Measurements from ENCODE around the gene GNA12. TPM values are rescaled to one million over a fixed set of nuclear protein-coding genes. Genes with fewer than 3 reads are reported as not detected.

GNA12 gene
- total RNA-seq, 1 experiment from 2014 or later: 15.0 TPM

DNA sequence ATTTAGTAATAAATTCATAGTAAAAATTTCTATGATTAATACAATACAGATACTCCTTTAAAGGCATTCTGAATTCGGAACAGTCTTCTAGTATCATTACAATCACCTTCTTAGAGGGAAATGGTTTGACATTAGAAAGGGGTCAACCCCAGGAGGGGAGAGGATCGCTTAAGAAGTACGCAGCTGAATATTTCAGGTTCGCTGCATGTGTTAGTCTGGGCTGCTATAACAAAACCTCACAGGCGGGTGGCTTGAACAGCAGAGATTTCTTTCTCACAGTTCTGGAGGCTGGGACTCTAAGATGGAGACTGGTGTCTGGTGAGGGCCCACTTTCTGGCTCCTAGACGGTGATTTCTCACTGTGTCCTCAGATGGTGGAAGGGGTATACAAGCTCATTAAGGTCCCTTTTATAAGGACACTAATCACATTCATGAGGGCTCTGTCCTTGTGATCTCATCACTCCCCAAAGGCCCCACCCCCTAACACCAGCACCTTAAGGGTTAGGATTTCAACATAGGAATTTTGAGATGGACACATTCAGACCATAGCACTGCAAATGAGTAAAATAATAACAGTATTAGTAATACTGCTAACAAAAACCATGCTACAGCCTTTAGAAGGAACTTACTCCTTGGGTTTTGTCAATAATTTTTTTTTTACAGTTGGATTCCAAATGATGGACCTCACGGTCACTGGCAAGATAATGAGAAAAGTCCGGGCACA is 34.0 kb downstream of the GNA12 start:
- Histone ChIP-seq H3K27me3 (ENCODE audit: low read length) (no peaks in the 10 kb centered on the region), H3K36me3 (ENCODE audit: low read depth, low read length) (no peaks in the 10 kb centered on the region), H3K27ac (ENCODE audit: low read length) (no peak overlapping the region), H3K4me3 (ENCODE audit: low read length) (no peak overlapping the region), H3K4me1 (ENCODE audit: insufficient read depth, low read length) (peaks cover 26% of the 10 kb centered on the region), H3K9ac (ENCODE audit: low read length) (no peak overlapping the region), H3K9me3 (ENCODE audit: low read length) (no peaks in the 10 kb centered on the region), H2AFZ (ENCODE audit: low read length) (no peak overlapping the region), H3F3A (ENCODE audit: low read length, unreplicated experiment) (no peaks in the 10 kb centered on the region), H3K79me2 (ENCODE audit: low read length) (peaks cover 95% of the 10 kb centered on the region), H3K9me2 (replicated peaks; ENCODE audit: low read length) (no peaks in the 10 kb centered on the region), H4K20me1 (ENCODE audit: low read length) (no peaks in the 10 kb centered on the region), H3K4me2 (ENCODE audit: low read length) (0 out of 2 replicates have a peak overlapping the region, but pooled peaks have one; percentile 12)
- peak; percentile 25 for DNase-seq
- no peak for TF ChIP-seq EZH2phosphoT487 (IDR thresholded peaks at IDR 0.05; ENCODE audit: borderline replicate concordance, low read length)
- TF ChIP-seq, protein P1, sequence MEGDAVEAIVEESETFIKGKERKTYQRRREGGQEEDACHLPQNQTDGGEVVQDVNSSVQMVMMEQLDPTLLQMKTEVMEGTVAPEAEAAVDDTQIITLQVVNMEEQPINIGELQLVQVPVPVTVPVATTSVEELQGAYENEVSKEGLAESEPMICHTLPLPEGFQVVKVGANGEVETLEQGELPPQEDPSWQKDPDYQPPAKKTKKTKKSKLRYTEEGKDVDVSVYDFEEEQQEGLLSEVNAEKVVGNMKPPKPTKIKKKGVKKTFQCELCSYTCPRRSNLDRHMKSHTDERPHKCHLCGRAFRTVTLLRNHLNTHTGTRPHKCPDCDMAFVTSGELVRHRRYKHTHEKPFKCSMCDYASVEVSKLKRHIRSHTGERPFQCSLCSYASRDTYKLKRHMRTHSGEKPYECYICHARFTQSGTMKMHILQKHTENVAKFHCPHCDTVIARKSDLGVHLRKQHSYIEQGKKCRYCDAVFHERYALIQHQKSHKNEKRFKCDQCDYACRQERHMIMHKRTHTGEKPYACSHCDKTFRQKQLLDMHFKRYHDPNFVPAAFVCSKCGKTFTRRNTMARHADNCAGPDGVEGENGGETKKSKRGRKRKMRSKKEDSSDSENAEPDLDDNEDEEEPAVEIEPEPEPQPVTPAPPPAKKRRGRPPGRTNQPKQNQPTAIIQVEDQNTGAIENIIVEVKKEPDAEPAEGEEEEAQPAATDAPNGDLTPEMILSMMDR (conservative IDR thresholded peaks at IDR 0.05; ENCODE audit: low read depth, low read length): no peak
- intact Hi-C loops (cut with micrococcal nuclease): no loop called here
- POLR2A ChIA-PET (ENCODE audit: unreplicated experiment): interaction anchor here (0.8 kb wide), 1 partner anchor 52 kb away, joined by 4 read pairs; no protein-coding TSS in a partner anchor
- ATAC-seq: no peak
- no TSS peak for BruUV-seq (replicated peaks)
- CTCF ChIA-PET: no interaction called here

DNA sequence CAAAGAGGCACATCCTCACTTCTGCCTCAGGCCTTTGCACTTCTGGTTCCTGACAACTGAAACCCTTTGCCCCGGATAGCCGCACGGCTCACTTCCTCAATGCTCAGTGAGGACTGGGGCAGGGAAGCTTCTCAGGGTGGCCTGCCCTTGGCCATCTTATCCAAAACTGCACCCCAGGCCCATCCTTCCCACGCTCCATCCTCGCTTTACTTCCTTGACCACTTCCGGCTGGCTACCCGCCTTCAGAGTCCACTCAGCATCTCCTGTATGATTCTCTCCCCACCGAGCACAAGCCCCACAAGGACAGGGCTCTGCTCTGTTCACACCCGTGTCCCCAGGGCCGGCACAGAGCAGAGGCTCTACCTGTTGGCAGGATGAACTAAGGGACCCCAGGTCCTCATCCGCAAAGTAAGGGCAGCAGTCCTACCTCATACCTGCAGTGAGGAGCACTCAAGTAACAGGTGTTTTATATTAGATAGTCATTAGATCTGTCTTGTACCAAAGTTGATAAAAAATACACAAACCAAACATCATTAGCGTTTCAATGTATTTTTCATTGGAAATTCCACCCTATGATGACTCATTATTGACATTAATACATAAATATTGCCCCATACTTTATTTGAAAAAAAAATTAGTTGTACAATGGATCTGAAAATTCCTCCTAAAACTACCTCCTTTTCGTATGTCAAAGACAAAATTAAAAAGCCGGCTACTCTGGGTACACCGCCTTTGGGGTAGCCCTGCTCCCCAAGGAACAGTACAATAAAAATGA is 35.0 kb downstream of the GNA12 start:
- peak; percentile 21; the same call in 1 of the 2 replicates for ATAC-seq
- intact Hi-C loops (cut with micrococcal nuclease): no loop called here
- CTCF ChIA-PET: no interaction called here
- Histone ChIP-seq H3K79me2 (ENCODE audit: low read length) (peaks cover 95% of the 10 kb centered on the region), H3F3A (ENCODE audit: low read length, unreplicated experiment) (no peaks in the 10 kb centered on the region), H3K27ac (ENCODE audit: low read length) (peak overlapping the region; percentile 25), H3K4me1 (ENCODE audit: insufficient read depth, low read length) (peaks cover 31% of the 10 kb centered on the region), H3K4me2 (ENCODE audit: low read length) (peak overlapping the region; percentile 52), H3K36me3 (ENCODE audit: low read depth, low read length) (no peaks in the 10 kb centered on the region), H3K27me3 (ENCODE audit: low read length) (no peaks in the 10 kb centered on the region), H3K9ac (ENCODE audit: low read length) (no peak overlapping the region), H3K9me2 (replicated peaks; ENCODE audit: low read length) (no peaks in the 10 kb centered on the region), H3K9me3 (ENCODE audit: low read length) (no peaks in the 10 kb centered on the region), H4K20me1 (ENCODE audit: low read length) (no peaks in the 10 kb centered on the region), H2AFZ (ENCODE audit: low read length) (no peak overlapping the region), H3K4me3 (ENCODE audit: low read length) (no peak overlapping the region)
- POLR2A ChIA-PET (ENCODE audit: unreplicated experiment): interaction anchor here (0.6 to 0.8 kb wide), 2 partner anchors 51 to 67 kb away, joined by 4 to 5 read pairs; no protein-coding TSS in a partner anchor
- peak; percentile 39 for DNase-seq
- no TSS peak for BruUV-seq (replicated peaks)
- TF ChIP-seq EZH2 (IDR thresholded peaks at IDR 0.05; ENCODE audit: low read length, unreplicated experiment) (no peak), EZH2phosphoT487 (IDR thresholded peaks at IDR 0.05; ENCODE audit: borderline replicate concordance, low read length) (no peak)
- TF ChIP-seq, protein P1 (conservative IDR thresholded peaks at IDR 0.05; ENCODE audit: low read depth, low read length): no peak

Measured in PC-3 (cell line).